DND-41 (cell line): ENCODE measurements around the gene SEMA3A.

Experiments used
- EZH2 ChIP-seq: IDR thresholded peaks from 3 replicates; pipeline ENCODE4 v1.6.1; 2012; ENCODE audit warnings: borderline replicate concordance, low read depth, mild to moderate bottlenecking, moderate library complexity, low read length, inconsistent platforms; ENCODE audit not compliant: severe bottlenecking
- TF ChIP-seq, protein P1 (sequence below): IDR thresholded peaks from 2 replicates; pipeline ENCODE4 v1.5.1; 2012; ENCODE audit warnings: borderline replicate concordance, low read length, moderate library complexity, mild to moderate bottlenecking; ENCODE audit not compliant: poor library complexity, severe bottlenecking; ENCODE audit errors: extremely low read depth

DNA sequence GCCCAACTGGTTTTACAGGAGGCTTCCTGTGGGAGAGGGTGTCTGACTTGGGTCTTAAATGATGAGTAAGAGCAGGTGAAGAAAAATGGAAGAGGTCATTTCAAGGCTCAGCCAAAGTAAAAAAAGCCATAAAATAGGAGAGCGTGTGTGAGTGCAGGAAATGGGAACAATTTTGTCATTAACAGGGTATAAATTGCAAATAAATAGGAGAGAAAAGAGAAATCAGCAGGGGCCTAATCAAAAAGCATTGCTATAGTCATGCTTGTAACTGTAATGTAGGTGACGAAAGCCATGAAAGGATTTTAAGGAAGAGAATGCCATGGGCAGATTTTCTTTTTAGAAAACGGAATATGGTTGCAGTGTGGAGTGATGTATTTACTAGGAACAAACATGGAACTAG, 15.7 kb upstream of the SEMA3A start:
- TF ChIP-seq, protein P1, sequence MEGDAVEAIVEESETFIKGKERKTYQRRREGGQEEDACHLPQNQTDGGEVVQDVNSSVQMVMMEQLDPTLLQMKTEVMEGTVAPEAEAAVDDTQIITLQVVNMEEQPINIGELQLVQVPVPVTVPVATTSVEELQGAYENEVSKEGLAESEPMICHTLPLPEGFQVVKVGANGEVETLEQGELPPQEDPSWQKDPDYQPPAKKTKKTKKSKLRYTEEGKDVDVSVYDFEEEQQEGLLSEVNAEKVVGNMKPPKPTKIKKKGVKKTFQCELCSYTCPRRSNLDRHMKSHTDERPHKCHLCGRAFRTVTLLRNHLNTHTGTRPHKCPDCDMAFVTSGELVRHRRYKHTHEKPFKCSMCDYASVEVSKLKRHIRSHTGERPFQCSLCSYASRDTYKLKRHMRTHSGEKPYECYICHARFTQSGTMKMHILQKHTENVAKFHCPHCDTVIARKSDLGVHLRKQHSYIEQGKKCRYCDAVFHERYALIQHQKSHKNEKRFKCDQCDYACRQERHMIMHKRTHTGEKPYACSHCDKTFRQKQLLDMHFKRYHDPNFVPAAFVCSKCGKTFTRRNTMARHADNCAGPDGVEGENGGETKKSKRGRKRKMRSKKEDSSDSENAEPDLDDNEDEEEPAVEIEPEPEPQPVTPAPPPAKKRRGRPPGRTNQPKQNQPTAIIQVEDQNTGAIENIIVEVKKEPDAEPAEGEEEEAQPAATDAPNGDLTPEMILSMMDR = no peak
- TF ChIP-seq EZH2 = no peak
